Measurements from ENCODE around the gene FUT1. TPM values are rescaled to one million over a fixed set of nuclear protein-coding genes. Genes with fewer than 3 reads are reported as not detected.

Gene FUT1
- total RNA-seq (2021; fragmentation: NEBNext Ultra II Directional; extraction: Animal tissue kit (Norgen Biotek cat#: 25700)) (12.2 and 12.9 TPM in 2 replicates), polyA plus RNA-seq (2011; rRNA removed) (7.4 and 12.4 TPM in 2 replicates), polyA minus RNA-seq (2011; rRNA and poly(A)+ RNA removed) (10.9 and 15.3 TPM in 2 replicates)
- polyA plus RNA-seq (2011; cell fraction: cytosol; rRNA removed), result 10.5 TPM
- 13.8 TPM for polyA plus RNA-seq (2011; cell fraction: nucleus; rRNA removed)
- 6.4 to 7.6 TPM (median 7.4 TPM) in 4 replicates for polyA plus RNA-seq (2012, experiment 1 of 2)
- polyA plus RNA-seq (2012, experiment 2 of 2), result 6.4 TPM
- 8.6 TPM for polyA plus RNA-seq (2013, experiment 1 of 2)
- 9.4 TPM for polyA plus RNA-seq (2013, experiment 2 of 2)
- 13.0 TPM for polyA minus RNA-seq (2011; cell fraction: cytosol; rRNA and poly(A)+ RNA removed)
- polyA minus RNA-seq (2011; cell fraction: nucleus; rRNA and poly(A)+ RNA removed), result 12.6 TPM
- long read RNA-seq, experiment 1, partial matches to known transcripts, result 0 of 1 reads
- long read RNA-seq, experiment 1, other reads (novel, unspliced or antisense), result 1 of 1 reads
- long read RNA-seq, experiment 2, result 0 reads

DNA sequence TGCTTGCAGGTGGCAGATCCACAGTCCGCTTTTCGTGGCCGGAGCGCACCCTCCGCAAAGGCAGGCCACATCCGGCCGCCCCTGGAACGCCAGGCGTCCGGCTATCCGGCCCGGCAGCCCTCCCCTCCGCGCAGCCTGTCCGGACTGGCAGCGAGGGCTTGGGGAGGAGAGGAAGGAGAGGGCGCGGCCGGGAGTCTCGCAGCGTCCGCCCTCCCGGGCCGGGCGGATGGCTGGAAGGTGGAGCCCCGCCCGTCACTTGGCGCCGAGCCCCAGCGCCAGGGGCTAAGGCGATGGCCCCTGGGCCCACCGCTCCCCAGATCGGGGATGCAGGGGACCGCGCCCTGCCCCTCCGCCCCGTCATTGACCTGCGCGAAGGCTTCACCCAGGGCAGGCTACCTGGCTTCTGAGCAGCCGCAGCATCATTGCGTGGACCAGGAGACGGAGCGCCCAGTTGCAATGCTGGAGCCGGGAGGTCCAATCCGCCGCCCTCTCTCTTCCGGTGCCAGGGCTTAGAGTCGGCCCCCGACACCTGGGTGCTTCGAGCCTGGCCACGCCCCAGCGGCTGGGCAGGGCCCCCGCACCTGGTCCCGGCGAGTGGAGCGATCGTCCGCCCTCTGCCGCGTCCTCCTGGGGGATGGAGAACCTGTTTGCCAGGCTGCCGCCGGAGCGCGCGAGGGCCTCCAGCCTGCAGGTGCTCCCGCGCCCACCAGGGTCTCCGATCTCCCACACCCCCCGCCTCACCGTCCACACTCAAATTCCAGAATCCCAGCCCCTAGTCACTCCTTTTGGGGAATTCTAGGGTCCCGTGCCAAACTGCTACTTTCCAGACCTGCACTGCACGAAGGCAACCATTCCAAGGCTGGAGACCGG, at the start of gene FUT1:
Gene FUT1, minus strand, starts transcription at position 146 of the 870 bp plus-strand sequence. CDS start 1,360 bp downstream, outside the sequence.
- H2BK15ac ChIP-seq (ENCODE audit: low read length), result 0 out of 2 replicates have a peak within 1 kb of the TSS, but pooled peaks have one; percentile 95
- peak within 1 kb of the TSS; percentile 84 for H2BK12ac ChIP-seq (ENCODE audit: low read depth, low read length)
- H3K23ac ChIP-seq (ENCODE audit: insufficient read length), result no peak within 1 kb of the TSS
- peaks cover 3 to 27% of the 10 kb centered on the region in 2 experiments; a peak in 3 of 4 replicates for H3K79me2 ChIP-seq (ENCODE audit: control insufficient read depth in 1 of 2, insufficient read depth in 2 of 2, low read length in 2 of 2)
- H3K4me2 ChIP-seq (ENCODE audit: insufficient read depth in 1 of 2, low read depth in 2 of 2, low read length in 2 of 2), result peak within 1 kb of the TSS; percentile 91 to 98
- H3K9me3 ChIP-seq (ENCODE audit: insufficient read depth in 2 of 2, low read depth in 1 of 2, low read length in 1 of 2), result no peaks in the 10 kb centered on the region
- 6% methylated on average over 66 of the region's 73 CpGs; no CpG with 5 or more reads in 1 of the 2 experiments for WGBS, 2 experiments (ENCODE audit: extremely low coverage in 1 of 2, insufficient coverage in 1 of 2, insufficient read length in 1 of 2, insufficient replicate concordance in 2 of 2, low coverage in 1 of 2, low lambda C conversion rate in 2 of 2, missing lambda C conversion rate in 1 of 2)
- peaks cover 3 to 25% (median 18%) of the 10 kb centered on the region in 4 experiments for H3K4me1 ChIP-seq (replicated peaks in 1 of 4; ENCODE audit: control insufficient read depth in 3 of 4, insufficient read depth in 4 of 4, low read length in 3 of 4)
- peak within 1 kb of the TSS; percentile 83 for H2BK5ac ChIP-seq (ENCODE audit: low read depth, low read length)
- peaks cover 14% of the 10 kb centered on the region for H3K79me1 ChIP-seq (ENCODE audit: low read depth, low read length)
- peak within 1 kb of the TSS; percentile 91 for H2BK120ac ChIP-seq (replicated peaks; ENCODE audit: low read depth, low read length)
- FAIRE-seq (no peak), DNase-seq (ENCODE audit: low read depth in 1 of 2, low spot score in 2 of 2) (peak; percentile 61 to 94)
- 0 out of 2 replicates have a peak within 1 kb of the TSS, but pooled peaks have one; percentile 24 for H2AK5ac ChIP-seq (ENCODE audit: low read depth, low read length)
- H3K36me3 ChIP-seq (ENCODE audit: control insufficient read depth in 2 of 4, insufficient read depth in 4 of 4, low read length in 3 of 4), result peaks cover 11 to 28% (median 15%) of the 10 kb centered on the region in 4 experiments
- H3K14ac ChIP-seq (ENCODE audit: insufficient read length), result no peak within 1 kb of the TSS
- no peak within 1 kb of the TSS for H2AFZ ChIP-seq (ENCODE audit: low read length)
- no peaks in the 10 kb centered on the region for H3K27me3 ChIP-seq (replicated peaks in 1 of 4; ENCODE audit: control insufficient read depth in 3 of 4, extremely low read depth in 1 of 4, insufficient read depth in 3 of 4, low read length in 3 of 4)
- peak within 1 kb of the TSS; percentile 64; the same call in 1 of the 2 replicates for H3K27ac ChIP-seq (ENCODE audit: low read depth, low read length)
- H4K91ac ChIP-seq (replicated peaks; ENCODE audit: insufficient read length, low read length), result peak within 1 kb of the TSS; percentile 88
- POLR2A ChIA-PET (ENCODE audit: partially characterized antibody), result interaction anchor here (0.6 to 2.6 kb wide), 7 partner anchors 11 to 205 kb away, joined by 3 to 21 read pairs (median 6); partner anchors contain the start of gene RASIP1
- peak within 1 kb of the TSS; percentile 16 for H3K4ac ChIP-seq (replicated peaks; ENCODE audit: insufficient read length, low read depth, low read length)
- H3K23me2 ChIP-seq (ENCODE audit: low read depth, low read length), result peaks cover 12% of the 10 kb centered on the region
- peak within 1 kb of the TSS; percentile 92 for H3K56ac ChIP-seq (replicated peaks; ENCODE audit: insufficient read length, low read depth, low read length)
- H4K5ac ChIP-seq (ENCODE audit: insufficient read length, low read depth, low read length), result peak within 1 kb of the TSS; percentile 81
- H4K20me1 ChIP-seq (replicated peaks in 1 of 2; ENCODE audit: control insufficient read depth in 1 of 2, insufficient read depth in 2 of 2, low read length in 2 of 2), result peaks cover 3 to 6% of the 10 kb centered on the region in 2 experiments
- H2BK20ac ChIP-seq (ENCODE audit: low read length), result no peak within 1 kb of the TSS
- CTCF ChIA-PET (ENCODE audit: partially characterized antibody), result interaction anchor here (1.1 to 2.1 kb wide), 4 partner anchors 14 to 218 kb away, joined by 3 to 9 read pairs (median 6); no protein-coding TSS in a partner anchor
- peak within 1 kb of the TSS; percentile 99 for H3K18ac ChIP-seq (ENCODE audit: extremely low read depth, low read length)
- peak within 1 kb of the TSS; percentile 80; the same call in 1 of the 2 replicates for H4K8ac ChIP-seq (ENCODE audit: extremely low read depth, insufficient read depth, low read length)
- peak within 1 kb of the TSS; percentile 92 to 97 (median 96) for H3K4me3 ChIP-seq (ENCODE audit: extremely low read depth in 1 of 4, insufficient read depth in 2 of 4, low read depth in 3 of 4, low read length in 4 of 4)
- peak within 1 kb of the TSS; percentile 61 to 78 (median 72); a peak in 6 of 7 replicates for H3K9ac ChIP-seq (replicated peaks in 1 of 4; ENCODE audit: extremely low read depth in 1 of 4, low read depth in 3 of 4, low read length in 3 of 4)
- TF ChIP-seq EGR1 (IDR thresholded peaks at IDR 0.05; ENCODE audit: borderline replicate concordance, low read depth, low read length) (peak; percentile 81; the same call in 1 of the 2 replicates), SUZ12 (IDR thresholded peaks at IDR 0.05; ENCODE audit: low read length) (no peak), BACH1 (IDR thresholded peaks at IDR 0.05; ENCODE audit: low read length) (peak; percentile 88)

Measured in H1 (cell line).